Astrocyte of the cerebellum (primary cell): ENCODE results near the gene LGR4.

Source experiments
- DNase-seq: peaks from one replicate; pipeline ENCODE4 v3.0.0-alpha.2; 2011; ENCODE audit warnings: low read depth
- H3K4me3 ChIP-seq: 2 replicates; pipeline ENCODE4 v1.5.1; 2011; ENCODE audit warnings: mild to moderate bottlenecking, low read depth, low read length, moderate library complexity
- in situ Hi-C: cut with HindIII; loops from 2 replicates; pipeline ENCODE4 v1.10.0; 2017; ENCODE audit warnings: low sequenced_read_pairs
- TF ChIP-seq, protein P1 (sequence below): IDR thresholded peaks from 2 replicates; pipeline ENCODE4 v1.5.1; 2012; ENCODE audit warnings: low read length, low read depth, moderate library complexity, mild to moderate bottlenecking; ENCODE audit errors: missing control alignments

LGR4 gene

DNA sequence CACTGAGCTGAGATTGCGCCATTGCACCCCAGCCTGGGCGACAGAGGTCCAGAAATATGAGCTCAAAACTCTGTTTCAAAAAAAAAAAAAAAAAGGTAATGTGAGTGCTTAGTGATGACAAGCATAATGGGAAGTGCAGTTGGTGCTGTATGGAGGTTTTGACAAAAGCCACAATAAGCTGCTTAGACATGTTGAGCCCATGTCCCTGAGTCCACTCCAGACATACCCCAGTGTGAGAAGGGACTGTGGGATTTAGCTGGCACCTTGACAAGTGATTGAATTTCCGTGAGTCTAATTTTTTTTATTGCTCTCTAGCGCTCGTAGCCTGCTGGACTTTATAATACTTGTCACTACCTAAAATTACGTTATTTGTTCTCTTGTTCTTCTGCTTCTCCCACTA, 15.1 kb upstream of the LGR4 start:
- DNase-seq, result no peak
- TF ChIP-seq, protein P1, sequence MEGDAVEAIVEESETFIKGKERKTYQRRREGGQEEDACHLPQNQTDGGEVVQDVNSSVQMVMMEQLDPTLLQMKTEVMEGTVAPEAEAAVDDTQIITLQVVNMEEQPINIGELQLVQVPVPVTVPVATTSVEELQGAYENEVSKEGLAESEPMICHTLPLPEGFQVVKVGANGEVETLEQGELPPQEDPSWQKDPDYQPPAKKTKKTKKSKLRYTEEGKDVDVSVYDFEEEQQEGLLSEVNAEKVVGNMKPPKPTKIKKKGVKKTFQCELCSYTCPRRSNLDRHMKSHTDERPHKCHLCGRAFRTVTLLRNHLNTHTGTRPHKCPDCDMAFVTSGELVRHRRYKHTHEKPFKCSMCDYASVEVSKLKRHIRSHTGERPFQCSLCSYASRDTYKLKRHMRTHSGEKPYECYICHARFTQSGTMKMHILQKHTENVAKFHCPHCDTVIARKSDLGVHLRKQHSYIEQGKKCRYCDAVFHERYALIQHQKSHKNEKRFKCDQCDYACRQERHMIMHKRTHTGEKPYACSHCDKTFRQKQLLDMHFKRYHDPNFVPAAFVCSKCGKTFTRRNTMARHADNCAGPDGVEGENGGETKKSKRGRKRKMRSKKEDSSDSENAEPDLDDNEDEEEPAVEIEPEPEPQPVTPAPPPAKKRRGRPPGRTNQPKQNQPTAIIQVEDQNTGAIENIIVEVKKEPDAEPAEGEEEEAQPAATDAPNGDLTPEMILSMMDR, result no peak
- H3K4me3 ChIP-seq, result no peak overlapping the region
- in situ Hi-C loops, result no loop called here

- peak; percentile 69 for DNase-seq
- H3K4me3 ChIP-seq, result no peak overlapping the region
- in situ Hi-C loops, result no loop called here
- TF ChIP-seq, protein P1, result peak; percentile 67
Measured at GRCh38 chr11:27485930-27486773, 13.6 kb upstream of the LGR4 start.

DNA sequence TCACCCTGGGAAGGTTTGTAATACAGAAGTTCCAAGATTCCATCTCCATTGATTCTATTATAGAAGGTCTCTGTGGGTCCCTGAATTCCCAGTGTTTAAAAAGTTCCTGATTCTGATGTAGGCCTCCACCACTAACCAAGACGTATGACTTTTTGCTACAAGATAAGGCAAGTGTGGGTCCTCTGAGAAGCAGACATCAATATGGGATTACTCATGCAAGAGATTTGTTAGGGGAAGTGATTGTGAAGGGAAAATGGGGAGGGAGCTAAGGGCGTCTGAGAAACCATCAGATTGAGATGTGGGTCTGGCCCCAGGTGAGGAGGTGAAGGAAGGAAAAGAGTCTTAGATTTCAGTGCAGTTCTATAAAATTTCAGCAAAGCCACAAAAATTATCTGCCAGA, 10.2 kb upstream of the LGR4 start:
- TF ChIP-seq, protein P1, result no peak
- in situ Hi-C loops, result loop anchor here (5.0 kb wide), 1 partner anchor 285 kb away; no protein-coding TSS in a partner anchor
- H3K4me3 ChIP-seq, result no peak overlapping the region
- no peak for DNase-seq

- DNase-seq, result no peak
- no peak overlapping the region for H3K4me3 ChIP-seq
- TF ChIP-seq, protein P1, result no peak
- in situ Hi-C loops, result loop anchor here (5.0 kb wide), 1 partner anchor 285 kb away; no protein-coding TSS in a partner anchor
Measured at GRCh38 chr11:27481992-27482391, 9.4 kb upstream of the LGR4 start.

DNA sequence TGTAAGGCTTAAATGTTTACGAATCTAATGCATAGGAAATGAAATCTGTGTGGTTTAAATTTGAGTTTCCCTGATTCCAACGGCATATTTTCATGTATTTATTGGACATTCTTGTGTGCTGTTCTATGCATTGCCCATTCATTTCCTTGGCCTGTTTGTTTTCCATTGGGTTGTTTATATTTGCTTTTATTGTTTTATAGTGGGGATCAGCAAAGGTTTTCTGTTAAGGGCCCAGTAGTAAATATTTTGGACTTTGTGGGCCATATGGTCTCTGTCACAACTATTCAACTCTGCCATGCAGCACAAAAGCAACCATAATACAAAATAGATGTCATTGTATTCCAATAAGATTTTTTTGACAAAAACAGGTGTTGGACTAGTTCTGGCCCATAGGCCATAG, 5.2 kb upstream of the LGR4 start:
- no peak for DNase-seq
- no peak overlapping the region for H3K4me3 ChIP-seq
- in situ Hi-C loops, result no loop called here
- TF ChIP-seq, protein P1, result no peak

- no peak for DNase-seq
- in situ Hi-C loops, result no loop called here
- H3K4me3 ChIP-seq, result no peak overlapping the region
- TF ChIP-seq, protein P1, result no peak
Measured at GRCh38 chr11:27477243-27477642, 4.7 kb upstream of the LGR4 start.
